Type B pancreatic cell (in vitro differentiated cells): ENCODE data around the gene FGA. TPM values are rescaled to one million over a fixed set of nuclear protein-coding genes. Genes with fewer than 3 reads are reported as not detected.
"Not testable (repeated sequence)": the region's sequence is repeated elsewhere in the genome, so short reads cannot be mapped to it uniquely, and the experiment has no call there.

Source experiments
- DNase-seq: peaks from one replicate; pipeline ENCODE4 v3.0.0; 2021; ENCODE audit warnings: mixed read lengths; ENCODE audit not compliant: unreplicated experiment; ENCODE audit errors: extremely low spot score
- H3K27ac Mint-ChIP-seq: 2 replicates; pipeline ENCODE4 v1.8.0; 2021; ENCODE audit warnings: mild to moderate bottlenecking, mixed read lengths
- H3K27me3 Mint-ChIP-seq: 2 replicates; pipeline ENCODE4 v1.8.0; 2021; ENCODE audit warnings: mixed read lengths
- H3K36me3 Mint-ChIP-seq: 2 replicates; pipeline ENCODE4 v1.8.0; 2021; ENCODE audit warnings: mixed read lengths
- H3K4me1 Mint-ChIP-seq: one replicate; pipeline ENCODE4 v1.8.0; 2021; ENCODE audit warnings: mixed read lengths; ENCODE audit not compliant: unreplicated experiment
- H3K4me3 Mint-ChIP-seq: 2 replicates; pipeline ENCODE4 v1.8.0; 2021; ENCODE audit warnings: mild to moderate bottlenecking, mixed read lengths
- H3K9me3 Mint-ChIP-seq: 2 replicates; pipeline ENCODE4 v1.8.0; 2021; ENCODE audit warnings: mixed read lengths
- total RNA-seq: library from RNA; stranded (reverse); gene quantifications from 2 replicates; pipeline ENCODE4 v1.2.1, GENCODE V29; 2021; ENCODE audit warnings: low replicate concordance
- TF ChIP-seq, protein P1 (sequence below): fragments of 200-600 bp; sonication (generic); conservative IDR thresholded peaks from 2 replicates; pipeline ENCODE4 v1.5.0; 2021; ENCODE audit warnings: antibody characterized with exemption, mild to moderate bottlenecking

Gene FGA
- total RNA-seq, 1 donor from 2014 or later = 13.4 TPM

DNA sequence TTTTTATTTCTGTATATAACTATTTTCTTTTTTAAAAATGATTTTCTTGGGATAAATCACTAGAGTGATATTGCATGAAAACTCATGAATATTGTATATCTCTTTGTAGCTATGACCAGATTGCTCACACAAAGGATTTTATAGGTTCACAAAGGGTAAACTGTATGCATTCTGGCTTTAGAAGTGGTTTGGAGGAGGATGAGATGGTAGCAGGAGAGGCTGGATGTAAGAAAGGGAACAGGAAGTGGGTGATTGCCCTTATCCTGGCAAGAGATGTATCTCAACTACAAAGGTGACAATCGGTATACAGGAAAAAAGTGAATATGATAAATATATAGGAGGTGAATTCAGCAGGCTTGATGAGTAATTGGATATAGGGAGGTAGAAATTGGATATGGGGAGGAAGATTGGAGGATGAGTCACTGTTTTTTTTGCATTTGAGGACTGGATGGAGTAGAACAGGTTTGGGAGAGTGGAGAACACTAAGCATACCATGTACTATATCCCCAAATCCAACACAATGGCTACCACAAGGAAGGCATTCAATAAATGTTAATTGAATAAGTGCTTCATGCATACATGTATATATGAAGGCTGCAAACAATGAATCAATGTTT, 12.0 kb upstream of the FGA start:
- Mint-ChIP-seq H3K4me3 (no peak overlapping the region), H3K4me1 (no peaks in the 10 kb centered on the region), H3K9me3 (peaks cover 3% of the 10 kb centered on the region), H3K27ac (no peak overlapping the region), H3K36me3 (no peaks in the 10 kb centered on the region), H3K27me3 (peaks cover 3% of the 10 kb centered on the region)
- TF ChIP-seq, protein P1, sequence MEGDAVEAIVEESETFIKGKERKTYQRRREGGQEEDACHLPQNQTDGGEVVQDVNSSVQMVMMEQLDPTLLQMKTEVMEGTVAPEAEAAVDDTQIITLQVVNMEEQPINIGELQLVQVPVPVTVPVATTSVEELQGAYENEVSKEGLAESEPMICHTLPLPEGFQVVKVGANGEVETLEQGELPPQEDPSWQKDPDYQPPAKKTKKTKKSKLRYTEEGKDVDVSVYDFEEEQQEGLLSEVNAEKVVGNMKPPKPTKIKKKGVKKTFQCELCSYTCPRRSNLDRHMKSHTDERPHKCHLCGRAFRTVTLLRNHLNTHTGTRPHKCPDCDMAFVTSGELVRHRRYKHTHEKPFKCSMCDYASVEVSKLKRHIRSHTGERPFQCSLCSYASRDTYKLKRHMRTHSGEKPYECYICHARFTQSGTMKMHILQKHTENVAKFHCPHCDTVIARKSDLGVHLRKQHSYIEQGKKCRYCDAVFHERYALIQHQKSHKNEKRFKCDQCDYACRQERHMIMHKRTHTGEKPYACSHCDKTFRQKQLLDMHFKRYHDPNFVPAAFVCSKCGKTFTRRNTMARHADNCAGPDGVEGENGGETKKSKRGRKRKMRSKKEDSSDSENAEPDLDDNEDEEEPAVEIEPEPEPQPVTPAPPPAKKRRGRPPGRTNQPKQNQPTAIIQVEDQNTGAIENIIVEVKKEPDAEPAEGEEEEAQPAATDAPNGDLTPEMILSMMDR = no peak
- no peak for DNase-seq

DNA sequence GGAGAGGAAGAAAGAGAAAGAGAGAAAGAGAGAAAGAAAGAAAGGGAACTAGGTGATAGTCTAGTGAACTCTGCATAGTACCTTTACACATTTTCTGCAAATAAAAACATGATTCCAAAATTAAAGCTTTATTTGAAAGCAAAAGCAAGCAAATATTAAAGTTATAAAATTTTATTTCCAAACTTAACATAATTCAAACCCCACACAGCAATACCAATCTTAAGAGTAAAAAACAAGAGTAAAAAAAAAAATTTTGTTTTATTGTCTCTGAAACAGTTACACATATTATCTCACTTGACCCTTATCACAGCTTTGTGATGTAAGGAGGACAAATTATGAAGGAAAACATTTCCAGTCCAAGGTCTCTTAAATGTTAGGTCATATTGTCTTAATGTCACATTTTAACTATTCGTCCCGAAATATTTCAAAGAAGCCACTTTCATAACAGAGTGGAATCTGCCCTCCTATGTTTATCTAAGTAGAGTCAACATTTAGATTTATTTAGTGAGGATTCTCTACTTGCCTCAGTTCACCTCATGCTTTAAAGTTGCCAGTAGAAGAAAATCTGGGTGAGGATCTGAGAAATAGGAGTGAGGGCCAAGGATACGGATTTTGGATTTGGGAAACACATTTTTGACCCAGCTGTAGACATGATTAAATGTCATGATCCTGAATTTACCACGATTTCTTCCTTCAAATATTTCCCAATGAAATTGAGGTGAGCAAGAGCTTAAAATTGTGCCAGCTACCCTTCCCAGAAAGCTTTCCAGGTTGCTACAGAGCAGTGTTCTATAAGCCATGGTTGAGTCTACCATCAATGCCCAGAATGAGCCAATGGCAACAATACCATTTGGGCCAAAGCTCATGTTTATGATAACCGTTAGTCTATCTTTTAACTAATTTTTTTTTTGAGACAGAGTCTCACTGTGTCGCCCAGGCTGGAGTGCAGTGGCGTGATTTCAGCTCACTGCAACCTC, 7.5 kb upstream of the FGA start:
- H3K27ac Mint-ChIP-seq = no peak overlapping the region
- H3K36me3 Mint-ChIP-seq = no peaks in the 10 kb centered on the region
- H3K4me1 Mint-ChIP-seq = no peaks in the 10 kb centered on the region
- H3K4me3 Mint-ChIP-seq = no peak overlapping the region
- no peak for DNase-seq
- H3K9me3 Mint-ChIP-seq = no peaks in the 10 kb centered on the region
- H3K27me3 Mint-ChIP-seq = no peaks in the 10 kb centered on the region
- TF ChIP-seq, protein P1 = no peak

- H3K4me1 Mint-ChIP-seq, H3K9me3 Mint-ChIP-seq, H3K36me3 Mint-ChIP-seq: not testable (repeated sequence)
Measured at GRCh38 chr4:154597281-154597680, 6.7 kb upstream of the FGA start.

GRCh38 chr4:154595807-154596206, 5.3 kb upstream of the FGA start:
- Mint-ChIP-seq H3K27me3 (no peaks in the 10 kb centered on the region), H3K27ac (no peak overlapping the region)
- no peak for DNase-seq

More at GRCh38 chr4:154597281-154597680, 6.7 kb upstream of the FGA start:
- H3K27ac Mint-ChIP-seq, H3K4me3 Mint-ChIP-seq, H3K27me3 Mint-ChIP-seq, DNase-seq: not testable (repeated sequence)

GRCh38 chr4:154594343-154594742, 3.8 kb upstream of the FGA start:
- H3K27me3 Mint-ChIP-seq, DNase-seq, H3K4me3 Mint-ChIP-seq, H3K36me3 Mint-ChIP-seq, H3K27ac Mint-ChIP-seq, H3K9me3 Mint-ChIP-seq, H3K4me1 Mint-ChIP-seq: not testable (repeated sequence)

More at GRCh38 chr4:154595807-154596206, 5.3 kb upstream of the FGA start:
- no peaks in the 10 kb centered on the region for H3K9me3 Mint-ChIP-seq
- H3K4me3 Mint-ChIP-seq = no peak overlapping the region
- TF ChIP-seq, protein P1 = no peak
- no peaks in the 10 kb centered on the region for H3K36me3 Mint-ChIP-seq
- H3K4me1 Mint-ChIP-seq = no peaks in the 10 kb centered on the region

DNA sequence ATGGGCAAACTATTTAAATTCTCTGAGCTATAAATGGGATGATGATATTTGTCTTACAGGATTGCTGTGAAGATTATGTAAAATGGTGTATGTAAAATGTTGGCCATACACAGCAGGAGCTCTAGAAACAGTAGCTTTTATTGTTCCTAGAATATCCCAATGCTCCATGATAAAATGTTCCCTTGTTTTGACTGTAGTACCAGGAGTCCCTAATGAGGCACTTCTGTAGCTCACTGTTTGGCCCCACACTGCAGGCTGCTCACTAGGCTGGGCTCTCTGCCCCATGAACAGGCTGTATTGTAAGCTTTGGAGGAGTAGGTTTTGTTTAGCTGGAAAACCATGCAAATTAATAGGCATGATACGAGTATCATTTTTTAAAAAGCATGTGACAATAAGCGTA, 3.3 kb upstream of the FGA start:
- no peak for DNase-seq
- TF ChIP-seq, protein P1 = no peak
- Mint-ChIP-seq H3K36me3 (no peaks in the 10 kb centered on the region), H3K27ac (no peak overlapping the region), H3K4me1 (peaks cover 4% of the 10 kb centered on the region), H3K9me3 (no peaks in the 10 kb centered on the region), H3K27me3 (peaks cover 4% of the 10 kb centered on the region), H3K4me3 (no peak overlapping the region)
